HG03520 (cell line): Measurements from ENCODE around the gene DZIP1.

ENCODE experiments used
- ATAC-seq: cut with Tn5 transposase; IDR thresholded peaks from one replicate; pipeline ENCODE4 v1.9.1; 2021; ENCODE audit warnings: mild to moderate bottlenecking, moderate library complexity; ENCODE audit not compliant: unreplicated experiment

Gene DZIP1

DNA sequence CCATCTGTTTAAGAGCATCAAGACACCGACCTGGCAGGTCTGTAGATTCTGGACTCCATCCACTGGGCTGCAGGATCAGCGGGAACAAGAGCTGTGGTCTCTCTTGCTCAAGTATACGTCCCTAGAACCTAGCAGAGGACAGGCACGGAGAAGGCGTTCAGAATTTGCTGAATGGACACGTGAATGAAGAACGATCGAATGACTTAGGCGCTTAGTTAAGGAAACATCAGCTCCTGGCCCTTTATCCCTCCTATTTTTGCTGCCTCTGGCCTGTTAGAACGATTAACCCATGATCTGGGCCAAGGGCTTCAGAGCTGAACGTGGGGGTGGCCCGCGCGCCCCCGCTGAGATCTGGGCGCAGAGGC is 953 bp downstream of the DZIP1 start:
- no peak for ATAC-seq

DNA sequence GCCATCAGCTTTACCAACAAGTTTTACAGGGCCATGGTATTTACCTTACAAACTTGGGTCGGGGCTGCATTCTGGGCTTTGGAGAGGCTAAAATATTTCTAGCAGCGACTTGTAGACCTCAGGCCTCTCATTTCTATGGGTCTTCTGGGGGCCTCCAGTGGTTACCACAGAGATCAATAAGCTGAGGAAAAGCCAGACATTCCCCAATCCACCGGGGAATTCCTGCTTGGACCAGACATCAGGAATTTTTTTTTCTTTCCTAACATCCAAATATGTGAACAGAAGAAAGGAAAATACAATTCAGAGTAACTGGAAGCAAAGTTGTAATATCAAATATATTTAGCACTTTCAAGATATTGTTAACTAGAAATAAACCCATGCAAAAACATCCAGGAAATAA is 1.5 kb downstream of the DZIP1 start:
- no peak for ATAC-seq

DNA sequence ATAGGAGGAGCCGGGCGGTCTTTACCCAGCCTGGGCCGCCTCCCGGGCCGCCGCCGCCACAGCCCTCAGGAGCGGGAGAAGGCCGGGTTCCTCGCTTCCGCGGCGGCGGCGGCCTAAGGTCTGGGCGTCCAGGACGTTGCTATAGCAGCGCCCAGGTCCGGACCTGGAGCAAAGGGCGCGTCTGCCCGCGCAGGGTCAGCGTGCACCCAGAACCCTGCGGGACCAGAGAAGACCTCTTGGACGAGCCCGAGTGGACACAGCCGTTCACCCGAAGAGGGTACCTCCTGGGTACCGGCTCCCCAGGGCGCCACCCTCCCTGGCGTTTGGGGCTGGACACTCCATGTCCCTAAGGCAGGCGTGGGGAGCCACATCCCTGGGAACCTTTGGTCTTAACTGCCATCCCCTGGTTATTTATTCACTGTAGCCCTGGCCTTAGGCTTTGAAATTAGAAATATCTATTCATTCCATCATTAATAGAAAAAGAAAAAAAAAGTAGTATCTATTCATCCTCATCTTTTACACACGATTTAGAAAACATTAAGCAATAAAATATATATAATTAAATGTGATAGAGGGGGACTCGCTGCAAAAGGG is 2.4 kb downstream of the DZIP1 start:
- no peak for ATAC-seq

DNA sequence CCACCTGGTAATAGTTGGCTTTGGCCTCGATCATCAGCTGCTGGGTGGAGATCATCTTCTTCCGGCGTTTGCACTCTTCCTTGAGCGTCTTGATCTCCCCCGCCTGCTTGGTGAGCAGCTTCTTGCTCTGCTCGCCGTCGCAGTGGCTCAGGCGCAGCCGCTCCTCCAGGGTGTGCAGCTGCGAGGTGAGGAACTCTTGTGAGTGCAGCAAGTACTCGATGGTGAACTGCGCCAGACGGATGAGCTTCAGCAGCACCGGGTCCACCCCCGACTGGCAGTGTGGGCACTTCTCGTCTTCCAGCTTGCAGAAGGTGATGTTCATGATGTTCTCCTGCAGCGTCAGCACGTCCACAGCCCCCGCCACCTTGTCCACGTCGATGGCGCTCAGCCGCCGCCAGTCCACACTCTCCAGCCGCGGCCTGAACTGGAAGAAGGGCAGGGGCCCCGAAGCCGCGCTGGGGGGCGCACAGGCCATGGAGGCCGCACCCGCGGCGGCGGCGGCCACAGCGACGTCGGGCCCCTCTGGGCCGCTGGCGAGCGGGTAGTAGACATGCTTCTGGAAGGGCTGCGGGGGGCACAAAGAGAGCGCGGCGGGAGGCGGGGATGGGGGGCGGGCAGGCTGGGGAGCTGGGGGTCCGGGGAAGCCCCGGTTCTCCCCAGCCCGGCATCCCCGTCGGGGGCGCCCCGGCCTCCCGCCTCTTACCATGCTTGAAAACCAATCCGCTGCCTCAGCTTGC is 3.0 kb downstream of the DZIP1 start:
- no peak for ATAC-seq

DNA sequence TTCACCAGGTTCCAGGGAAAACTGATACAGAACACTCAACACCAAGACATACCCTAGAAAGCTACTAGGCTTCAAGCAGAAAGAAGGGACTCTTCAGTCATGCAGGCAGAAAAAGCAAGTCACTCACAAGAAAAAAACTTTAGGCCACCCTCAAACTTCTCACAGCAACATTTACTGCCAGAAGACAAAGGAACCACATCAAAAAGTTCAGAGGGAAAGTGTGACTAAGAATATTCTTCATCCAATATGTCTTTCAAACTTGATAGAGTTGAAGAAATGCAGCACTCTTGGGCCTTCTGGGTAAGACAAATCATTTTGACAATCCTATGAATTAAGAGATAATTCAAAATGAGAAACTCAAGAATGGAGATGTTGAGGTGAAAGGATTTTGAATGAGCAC is 7.7 kb downstream of the DZIP1 start:
- ATAC-seq: no peak

DNA sequence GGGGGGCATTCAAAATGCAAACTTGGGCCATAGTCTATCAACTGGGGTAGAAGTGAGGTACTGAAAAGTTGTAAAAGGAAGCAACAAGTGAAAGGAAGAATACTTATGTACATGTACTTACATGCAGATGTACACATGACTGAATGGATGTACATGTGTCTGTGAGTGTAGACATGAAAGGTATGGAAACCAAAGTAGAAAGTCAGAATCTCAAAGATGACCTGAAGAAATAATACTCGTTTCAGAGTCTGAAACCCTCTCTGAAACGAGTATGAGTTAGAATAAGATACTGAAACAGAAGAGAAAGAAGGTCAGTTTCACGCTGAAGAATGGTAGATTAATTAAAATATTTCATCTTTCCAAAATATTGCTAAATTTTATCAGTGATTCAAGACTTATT is 13.9 kb downstream of the DZIP1 start:
- no peak for ATAC-seq

DNA sequence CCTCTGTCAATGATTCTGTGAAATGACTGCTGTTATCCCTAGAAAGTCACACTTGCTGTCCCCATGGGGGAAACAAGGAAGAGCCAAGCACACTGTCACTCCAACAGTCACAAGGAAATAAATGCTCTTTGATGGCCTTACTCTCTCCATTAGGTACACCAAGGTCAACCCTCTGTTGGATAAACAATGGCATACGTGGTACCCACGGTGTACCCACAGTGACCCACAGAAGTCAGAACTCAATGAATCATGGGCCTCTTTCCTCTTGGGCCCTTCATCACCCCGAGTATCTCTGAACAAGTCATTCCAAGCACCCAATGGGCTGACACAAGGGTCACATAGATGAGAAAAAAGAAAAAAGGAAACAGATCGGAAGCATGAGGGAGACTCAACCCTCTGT is 15.4 kb downstream of the DZIP1 start:
- no peak for ATAC-seq

DNA sequence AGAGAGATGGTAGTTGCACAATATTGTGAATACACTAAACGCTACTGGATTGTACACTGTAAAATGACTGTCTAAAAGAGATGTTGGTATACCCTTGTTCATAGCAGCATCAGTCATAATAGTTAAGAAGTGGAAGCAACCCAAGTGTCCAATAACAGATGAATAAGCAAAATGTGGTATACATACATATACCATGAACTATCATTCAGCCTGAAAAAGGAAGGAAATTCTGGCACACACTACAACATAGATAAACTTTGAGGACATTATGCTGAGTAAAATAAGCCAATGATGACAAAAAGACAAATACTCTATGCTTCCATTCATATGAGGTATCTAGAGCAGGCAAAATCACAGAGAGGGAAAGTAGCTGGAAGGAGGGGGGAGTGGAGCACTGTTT is 16.0 kb downstream of the DZIP1 start:
- ATAC-seq: no peak

DNA sequence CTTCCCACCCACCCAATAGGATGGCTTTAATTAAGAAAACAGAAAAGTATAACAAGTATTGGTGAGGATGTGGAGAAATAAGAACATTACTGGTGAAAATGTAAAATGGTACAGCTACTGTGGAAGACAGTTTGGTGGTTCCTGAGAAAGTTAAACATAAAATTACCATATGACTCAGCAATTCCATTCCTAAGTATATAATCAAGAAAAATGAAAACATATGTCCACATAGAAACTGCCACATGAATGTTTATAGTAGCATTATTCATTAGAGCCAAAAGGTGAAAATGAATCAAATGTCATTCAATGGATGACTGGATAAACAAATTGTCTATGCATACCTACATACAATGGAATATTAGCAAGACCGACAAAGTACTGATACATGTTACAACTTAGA is 16.9 kb downstream of the DZIP1 start:
- no peak for ATAC-seq

DNA sequence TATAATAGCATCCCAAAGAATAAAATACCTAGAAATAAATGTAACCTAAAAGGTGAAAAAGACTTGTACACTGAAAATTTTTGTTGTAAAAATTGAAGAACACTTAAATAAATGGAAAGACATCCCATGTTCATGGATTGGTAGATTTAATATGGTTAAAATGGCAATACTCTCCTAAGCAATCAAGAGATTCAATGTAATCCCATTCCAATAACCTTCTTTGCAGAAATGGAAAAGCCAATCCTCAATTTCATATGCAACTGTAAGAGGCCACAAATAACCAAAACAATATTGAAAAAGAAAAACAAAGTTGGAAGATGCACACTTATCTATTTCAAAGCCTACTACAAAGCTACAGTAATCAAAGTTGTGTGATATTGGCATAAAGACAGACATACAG is 17.7 kb downstream of the DZIP1 start:
- ATAC-seq: no peak

DNA sequence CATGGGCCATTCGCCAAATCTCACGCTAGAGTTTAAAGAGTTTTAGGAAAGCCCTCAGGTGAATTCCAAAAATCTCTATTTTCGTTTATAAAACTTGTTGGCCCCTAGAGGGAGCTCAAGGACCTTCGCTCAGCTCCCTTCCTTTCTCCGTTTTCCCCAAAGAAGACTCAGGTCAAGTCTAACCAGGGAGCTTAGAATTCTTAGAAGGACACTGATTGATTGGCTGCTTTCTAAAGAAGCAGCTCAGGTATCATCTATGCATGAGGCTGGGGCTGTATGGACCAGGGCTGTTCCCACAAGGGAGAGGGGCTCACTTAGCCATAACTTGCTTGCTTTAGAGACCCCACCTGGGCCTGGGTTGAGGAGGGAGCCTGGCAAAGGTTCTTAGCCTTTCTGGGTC is 20.5 kb downstream of the DZIP1 start:
- no peak for ATAC-seq

DNA sequence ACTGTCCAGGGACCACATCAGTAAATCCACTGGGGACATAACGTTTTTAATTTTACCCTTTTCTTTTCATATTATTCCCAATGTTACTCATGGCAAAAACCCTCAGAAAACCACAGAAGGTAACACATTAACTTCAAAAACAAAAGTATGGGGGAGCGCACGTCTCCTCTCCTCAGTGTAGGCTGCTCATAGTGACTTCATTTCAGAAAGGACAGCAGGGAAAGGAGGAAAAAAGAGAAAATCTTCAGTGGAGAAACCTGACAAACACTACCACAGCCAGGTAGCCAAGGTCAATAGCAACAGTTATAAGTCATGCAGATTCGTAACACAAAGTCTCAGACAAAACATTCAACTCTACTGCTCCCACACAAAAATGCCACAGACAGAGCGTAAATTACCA is 21.4 kb downstream of the DZIP1 start:
- ATAC-seq: no peak

DNA sequence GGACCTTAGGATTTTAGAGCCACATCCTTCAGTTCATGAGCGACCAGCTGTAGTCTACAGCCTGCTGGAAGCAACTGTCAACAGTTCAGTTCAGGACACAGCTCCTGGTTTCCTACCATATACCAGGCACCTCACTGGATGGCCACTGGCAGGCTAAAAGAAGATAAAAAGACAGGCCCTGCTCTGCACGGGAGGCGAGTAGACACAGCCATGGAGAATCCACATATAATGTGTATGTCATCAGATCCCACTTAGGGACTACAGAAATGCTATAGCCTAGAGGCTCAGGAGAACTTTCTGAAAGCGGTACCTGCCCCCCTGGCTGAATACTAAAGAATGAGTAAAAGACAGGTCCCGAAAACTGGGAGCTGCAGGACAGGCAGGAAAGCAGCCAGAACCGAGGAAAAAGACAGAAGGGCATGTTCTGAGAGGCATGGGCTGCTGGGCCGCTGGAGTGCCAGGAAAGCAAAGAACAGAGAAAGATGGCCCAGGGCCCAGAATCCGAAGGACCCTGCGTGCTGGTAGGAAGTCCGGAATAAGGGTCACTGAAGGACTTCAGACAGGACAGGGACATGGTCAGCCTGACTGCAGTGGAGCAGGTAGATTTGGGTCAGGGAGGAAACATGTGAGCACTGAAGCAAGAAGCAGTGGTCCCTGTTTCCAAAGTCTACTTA is 23.5 kb downstream of the DZIP1 start:
- ATAC-seq: no peak

DNA sequence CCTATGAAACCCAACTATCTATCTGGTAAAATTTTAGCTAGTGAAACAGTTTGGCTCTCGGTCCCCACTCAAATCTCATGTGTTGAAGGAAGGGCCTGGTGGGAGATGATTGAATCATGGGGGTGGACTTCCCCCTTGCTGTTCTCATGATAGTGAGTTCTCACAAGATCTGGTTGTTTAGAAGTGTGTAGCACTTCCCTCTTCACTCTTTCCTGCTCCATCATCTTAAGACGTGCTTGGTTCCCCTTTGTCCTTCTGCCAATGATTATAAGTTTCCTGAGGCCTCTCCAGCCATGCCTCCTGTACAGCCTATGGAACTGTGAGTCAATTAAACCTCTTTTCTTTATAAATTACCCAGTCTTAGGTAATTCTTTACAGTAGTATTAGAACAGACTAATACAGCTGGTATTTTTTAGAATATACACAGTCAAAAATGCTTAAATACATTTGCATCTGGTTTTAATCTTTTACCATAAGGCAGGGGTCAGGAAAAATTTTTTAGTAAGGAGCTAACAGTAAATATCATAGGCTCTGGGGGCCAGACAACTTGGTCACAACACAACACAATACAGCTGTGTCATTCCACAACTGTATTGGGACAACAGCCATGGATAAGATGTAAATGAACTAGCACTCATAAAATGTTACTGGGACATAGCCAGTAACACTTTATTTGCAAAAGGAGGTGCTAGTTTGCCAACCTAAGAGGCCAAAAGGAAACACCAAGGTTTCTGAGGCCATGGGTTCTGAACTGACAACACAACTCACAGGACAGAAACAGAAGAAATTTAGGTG is 24.3 kb downstream of the DZIP1 start:
- ATAC-seq: no peak

DNA sequence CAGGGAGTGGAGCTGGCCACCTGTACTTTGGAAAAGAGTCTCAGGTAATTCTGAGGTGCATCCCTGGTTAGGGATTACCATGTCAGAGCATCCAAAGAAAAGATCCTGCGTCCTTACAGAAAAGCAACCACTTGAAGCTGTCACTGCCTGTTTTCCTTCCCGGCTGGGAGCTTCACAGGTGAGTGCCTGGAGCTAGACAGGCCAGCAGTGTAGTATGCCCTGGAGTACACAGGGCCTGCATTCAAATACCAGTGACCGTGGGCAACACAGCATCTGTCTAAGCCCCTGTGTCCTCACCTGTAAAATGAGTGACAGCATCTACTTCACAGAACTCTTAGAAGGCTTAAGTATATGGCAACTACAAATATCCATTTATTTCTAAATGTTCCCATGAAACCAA is 29.0 kb downstream of the DZIP1 start:
- ATAC-seq: no peak

DNA sequence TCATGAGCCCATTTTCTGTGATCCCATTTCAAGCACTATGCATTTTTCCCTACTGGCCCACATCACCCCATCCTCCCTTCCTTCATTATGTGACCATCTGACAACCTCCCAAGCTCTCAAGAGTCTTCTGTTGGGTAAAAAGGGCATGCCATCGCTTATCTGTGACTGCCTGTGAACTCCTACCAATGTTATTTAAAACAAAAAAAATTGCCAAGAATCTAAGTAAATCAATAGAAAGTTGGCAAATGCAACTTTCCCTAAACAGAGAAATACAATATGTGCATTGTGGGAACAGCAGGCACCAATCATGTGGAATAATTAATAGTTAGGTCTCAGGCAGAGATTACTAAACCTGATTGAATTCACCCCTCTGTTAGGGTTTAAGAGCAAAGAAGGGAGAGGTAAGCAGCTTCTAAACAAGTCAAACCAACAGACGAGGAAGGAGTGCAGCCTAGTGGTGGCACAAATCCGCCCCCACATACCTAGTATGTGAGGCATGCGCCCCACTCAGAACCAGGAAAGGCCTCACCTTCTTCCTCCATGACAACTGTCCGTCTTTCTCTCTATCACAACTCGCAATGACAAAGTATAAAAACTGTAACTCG is 29.8 kb downstream of the DZIP1 start:
- ATAC-seq: no peak

DNA sequence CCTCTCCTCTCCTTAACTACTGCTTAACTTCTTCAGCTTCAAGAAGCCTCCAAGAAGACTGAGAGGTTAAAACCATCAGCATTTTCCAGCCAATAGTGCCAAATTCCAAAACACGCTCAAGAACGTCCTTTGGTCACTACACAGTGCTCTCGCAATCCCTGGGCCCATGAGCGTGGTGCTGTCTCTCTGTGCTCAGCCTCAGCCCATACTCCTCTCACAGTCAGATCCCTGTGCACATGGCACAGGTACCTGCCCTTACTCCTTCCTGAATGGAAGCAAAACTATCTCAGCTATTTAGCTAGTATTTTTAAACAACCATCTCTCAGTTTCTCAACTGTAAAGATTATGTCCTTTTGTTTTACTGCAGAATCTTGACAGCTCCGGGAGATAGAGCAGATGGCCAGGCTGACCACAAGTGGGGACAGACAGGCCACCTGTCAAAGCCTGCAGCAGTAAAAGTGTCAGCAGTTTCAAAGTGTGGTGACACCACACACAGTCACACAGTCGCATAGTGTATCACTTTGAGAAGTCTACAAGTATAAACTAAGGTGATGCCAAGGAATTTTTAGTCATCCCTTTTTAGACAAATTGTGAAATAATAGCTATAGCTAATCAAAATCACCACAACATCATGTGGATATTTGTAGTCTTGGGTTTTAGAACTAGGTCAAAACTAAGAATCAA is 35.7 kb downstream of the DZIP1 start:
- ATAC-seq: no peak

DNA sequence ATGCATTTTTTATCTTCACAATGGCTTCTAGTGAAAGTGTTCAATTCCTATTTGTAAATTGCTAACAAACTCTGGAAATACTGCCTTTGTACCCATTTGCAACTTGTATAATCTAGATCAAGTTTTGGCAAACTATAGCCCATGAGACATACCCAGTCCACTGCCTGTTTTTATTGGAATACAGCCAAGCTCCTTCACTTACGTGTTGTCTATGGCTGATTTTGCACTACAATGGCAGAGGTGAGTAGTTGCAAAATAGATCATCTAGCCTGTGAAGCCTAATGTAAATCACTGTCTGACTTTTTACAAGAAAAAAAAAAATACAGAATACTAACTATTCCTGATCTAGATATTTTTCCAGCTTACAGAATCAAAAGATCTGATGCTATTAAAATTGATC is 37.1 kb downstream of the DZIP1 start:
- ATAC-seq: no peak

DNA sequence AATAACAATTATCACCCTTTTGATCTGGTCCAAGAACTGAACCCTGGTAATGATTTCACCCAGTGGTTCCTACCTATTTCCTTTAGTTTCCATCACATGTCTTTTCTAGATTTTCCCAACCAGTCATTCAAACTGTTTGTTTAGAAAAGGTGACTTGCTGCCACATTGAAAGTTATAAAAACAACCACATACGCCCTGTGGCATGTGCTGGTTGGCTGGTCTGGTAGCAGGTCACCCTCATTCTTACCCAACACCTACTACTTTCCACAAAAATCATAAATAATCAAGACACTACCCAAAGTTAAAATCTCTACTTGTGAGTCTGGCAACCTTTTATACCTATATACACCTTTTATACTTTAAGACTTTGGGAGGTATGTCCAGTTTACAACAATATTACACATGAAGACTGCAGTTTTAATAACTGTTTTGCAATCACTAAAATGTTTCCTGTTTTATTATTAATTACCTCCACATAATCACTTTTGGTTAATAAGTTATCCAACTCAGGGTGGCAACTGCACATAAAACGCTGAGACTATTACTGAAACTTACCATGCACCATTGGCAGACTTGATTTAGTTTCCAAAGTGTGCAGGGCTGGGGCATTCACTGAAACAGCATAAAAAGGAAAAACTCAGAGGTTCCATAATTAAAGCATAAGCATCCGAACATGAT is 38.9 kb downstream of the DZIP1 start:
- no peak for ATAC-seq

DNA sequence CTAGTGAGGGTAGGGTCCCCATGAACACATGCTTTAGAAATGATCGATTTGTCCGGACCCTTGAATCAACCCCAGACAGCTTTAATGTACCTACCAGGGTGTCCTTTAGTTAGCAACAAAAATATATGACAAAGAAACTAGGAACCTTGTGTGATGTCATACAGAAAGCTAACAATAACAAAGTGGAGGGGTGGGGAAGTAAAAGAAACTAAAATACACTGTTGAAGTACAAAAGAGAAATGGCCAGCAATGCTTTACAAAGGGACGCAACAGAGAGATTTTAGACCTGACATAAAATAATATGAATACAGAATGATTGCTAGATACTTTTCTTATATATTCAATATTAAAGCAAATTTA is 40.0 kb downstream of the DZIP1 start:
- ATAC-seq: no peak
